Astrocyte of the hippocampus (primary cell): ENCODE measurements around the gene HDAC4.

Experiments used
- DNase-seq: peaks from one replicate; pipeline ENCODE4 v3.0.0; 2011; ENCODE audit warnings: low read depth, low spot score

The HDAC4 gene

DNA sequence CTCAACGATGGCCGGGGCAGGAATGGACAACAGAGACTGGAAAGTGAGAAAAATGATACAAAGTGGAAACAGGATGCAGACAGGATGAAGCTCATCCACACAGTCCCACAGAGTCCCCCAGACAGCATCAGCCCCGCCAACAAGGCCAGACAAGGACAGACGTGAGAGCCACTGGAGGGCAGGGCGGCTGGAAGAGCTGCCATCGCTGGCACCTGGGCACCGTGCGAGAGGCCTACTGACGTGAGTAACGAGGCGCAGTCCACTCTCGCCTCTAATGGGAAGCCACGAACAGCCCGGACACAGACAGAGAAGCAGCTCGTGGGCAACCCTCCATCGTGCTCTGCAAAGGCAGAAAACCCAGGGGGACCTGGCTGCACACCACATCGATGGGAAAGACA lies 17.1 kb downstream of the HDAC4 start:
- DNase-seq, result no peak

DNA sequence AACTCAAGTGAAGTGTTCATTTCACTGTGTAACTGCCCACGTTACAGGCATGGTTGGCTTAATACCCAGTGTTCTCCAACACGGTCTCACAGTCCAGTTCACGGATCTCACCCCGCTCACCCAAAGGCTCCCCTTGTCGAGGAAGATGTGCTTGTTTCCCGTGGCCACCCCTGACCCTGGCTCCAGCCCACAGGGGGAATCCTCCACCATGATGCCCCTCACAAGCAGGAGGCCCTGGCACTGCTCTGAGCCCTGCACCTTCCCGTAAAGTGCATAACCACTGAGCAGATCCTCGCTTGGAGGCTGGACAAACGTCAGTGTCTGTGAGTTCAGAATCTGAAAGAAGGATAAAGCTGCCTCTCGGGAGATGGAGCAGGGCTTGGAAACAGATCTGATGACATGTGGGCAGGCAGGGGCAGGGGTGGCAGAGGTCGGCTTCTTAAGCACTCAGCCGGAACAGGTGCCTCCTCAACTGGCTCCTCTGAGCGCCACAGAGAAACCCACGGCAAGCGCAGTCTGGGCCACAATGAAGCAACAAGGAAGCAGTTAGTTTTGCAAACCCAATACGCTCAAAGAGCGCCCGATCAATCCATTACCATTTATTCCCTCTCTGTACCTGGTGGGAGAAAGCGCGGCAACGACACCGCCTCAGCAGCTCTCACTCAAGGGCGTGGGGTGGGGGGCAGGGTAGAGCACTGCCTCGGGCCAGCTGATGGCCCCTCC lies 17.6 kb downstream of the HDAC4 start:
- no peak for DNase-seq

DNA sequence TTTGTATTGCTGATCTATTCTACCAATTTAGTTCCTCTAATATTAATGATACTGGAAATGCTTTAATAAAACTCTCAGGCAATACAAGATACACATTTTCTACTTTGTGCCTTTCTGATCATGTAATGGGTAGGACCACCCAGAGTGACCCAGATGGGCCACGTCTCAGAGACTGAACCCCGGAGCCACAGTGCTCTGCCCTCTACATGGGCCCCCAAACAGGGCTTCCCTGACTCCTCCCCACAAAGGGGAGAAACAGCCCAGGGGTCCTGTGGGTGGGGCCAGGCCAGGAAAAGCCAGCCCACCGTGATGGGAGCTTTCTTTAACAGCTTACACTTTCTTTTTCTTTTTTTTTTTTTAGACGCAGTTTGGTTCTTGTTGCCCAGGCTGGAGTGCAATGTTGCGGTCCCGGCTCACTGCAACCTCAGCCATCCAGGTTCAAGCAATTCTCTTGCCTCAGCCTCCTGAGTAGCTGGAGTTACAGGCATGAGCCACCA lies 18.4 kb downstream of the HDAC4 start:
- no peak for DNase-seq

DNA sequence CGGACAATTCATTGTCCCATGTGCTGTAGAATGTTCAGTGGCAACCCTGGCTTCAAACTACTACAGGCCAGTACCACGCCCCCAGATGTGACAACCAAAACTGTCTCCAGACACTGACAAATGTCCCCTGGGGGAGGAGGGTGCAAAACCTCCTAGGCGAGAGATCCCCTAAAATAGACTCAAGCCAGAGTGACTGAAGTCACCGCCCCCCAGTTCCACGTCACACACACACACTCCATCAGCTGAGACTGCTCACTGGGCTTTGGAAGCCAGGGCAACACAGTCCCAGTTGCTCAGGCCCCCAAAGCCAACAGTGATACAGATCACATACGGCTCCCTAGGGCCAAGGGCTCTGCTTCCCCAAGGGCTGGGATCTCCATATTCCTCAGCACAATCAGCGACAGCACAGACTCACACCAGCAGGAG lies 19.1 kb downstream of the HDAC4 start:
- DNase-seq, result no peak

DNA sequence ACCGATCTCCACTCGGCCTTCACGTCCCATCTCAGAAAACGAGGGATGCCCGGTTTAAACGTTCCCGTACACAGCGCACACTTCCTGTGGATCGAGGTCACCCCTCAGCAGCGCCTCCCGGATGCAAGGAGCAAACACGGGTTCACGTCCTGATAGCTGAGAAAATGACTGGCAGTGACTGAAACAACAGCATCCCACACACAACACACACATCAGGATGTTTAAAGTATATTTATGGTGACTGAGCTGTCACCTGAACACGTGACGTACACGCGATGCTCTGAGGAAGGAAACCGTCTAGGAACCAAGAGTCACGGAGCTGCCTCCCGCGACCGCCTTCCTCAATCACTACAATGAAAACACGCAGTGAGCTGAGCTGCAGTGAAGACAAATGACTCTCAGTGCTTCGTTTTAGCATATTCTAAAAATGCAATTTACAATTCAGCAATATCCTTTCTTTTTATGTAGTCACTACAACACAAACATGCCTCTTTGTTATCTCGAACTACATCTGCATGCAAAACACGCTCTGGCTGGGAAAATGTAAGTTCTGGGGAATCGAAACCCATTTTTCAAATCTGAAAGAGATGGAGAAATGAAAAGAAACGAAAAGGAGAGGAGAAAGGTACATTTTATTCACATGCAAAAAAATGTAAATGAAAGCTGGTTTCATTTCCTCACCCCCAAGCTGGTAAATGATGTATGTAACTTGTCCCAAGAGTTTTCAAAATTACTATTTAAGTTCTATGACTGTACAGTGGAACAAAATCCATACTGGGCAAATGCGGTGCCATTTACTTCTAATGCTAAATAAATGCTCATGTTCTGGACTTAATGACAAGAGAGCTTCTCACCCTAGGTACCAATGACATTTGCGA lies 19.8 kb downstream of the HDAC4 start:
- peak; percentile 24 for DNase-seq

DNA sequence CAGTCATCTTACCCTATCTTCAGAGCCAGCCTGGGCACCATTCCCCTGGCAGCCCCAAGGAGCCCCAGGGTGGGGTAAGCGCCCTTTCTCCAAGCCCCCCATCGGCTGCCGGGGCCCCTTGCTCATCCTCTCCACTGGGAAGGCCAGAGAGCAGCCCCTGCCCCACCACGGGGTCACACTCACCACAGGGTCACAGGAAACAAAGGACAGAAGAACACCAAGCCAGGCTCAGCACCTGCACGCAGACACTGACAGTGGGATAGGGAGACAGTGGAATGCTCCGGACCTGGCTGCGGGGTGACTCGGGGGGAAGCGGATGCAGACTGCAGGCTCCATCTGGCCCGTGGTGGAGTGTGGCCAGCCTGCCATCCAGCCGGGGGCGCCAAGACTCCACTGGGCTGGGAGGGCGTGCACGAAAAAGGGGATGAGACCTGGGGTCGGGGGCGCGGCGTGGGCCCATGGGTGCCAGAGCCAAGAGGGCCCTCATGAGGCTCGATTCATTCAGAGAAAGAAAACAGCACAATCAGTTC lies 21.1 kb downstream of the HDAC4 start:
- no peak for DNase-seq

DNA sequence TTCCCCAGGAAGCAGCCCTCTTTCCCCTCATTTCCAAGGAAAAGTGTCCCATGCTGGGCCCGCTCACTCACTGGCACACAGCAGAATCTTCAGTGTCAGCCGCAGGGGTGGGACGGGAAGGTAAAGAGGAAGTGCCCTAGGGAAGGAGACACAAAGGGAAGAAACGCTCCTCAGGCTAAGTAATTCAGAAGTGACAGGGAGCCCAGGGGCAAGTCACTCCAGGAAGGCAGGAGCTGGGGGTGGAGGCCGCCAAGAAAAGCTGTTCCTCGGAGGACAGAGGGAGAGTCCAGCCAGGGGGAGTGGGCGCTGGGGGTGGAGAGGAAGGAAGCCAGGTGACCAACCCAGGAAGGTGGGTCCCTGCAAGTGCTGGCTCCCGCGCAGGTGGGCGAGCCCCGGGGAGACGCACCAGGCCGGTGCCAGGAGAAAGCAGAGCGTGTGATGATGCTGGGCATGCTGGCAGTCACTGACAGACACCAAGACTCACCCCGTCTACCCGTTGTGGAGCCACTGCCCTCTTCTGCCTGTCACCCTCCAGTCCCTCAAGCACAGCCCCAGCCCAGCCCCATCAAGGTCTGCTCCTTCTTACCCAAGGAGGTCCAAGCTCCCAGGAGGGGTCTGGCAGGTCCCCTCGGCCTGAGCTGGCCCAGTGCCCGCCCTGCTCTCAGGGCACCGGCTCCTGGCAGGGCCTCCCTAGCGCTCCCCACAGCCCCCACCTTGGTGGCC lies 21.7 kb downstream of the HDAC4 start:
- no peak for DNase-seq

DNA sequence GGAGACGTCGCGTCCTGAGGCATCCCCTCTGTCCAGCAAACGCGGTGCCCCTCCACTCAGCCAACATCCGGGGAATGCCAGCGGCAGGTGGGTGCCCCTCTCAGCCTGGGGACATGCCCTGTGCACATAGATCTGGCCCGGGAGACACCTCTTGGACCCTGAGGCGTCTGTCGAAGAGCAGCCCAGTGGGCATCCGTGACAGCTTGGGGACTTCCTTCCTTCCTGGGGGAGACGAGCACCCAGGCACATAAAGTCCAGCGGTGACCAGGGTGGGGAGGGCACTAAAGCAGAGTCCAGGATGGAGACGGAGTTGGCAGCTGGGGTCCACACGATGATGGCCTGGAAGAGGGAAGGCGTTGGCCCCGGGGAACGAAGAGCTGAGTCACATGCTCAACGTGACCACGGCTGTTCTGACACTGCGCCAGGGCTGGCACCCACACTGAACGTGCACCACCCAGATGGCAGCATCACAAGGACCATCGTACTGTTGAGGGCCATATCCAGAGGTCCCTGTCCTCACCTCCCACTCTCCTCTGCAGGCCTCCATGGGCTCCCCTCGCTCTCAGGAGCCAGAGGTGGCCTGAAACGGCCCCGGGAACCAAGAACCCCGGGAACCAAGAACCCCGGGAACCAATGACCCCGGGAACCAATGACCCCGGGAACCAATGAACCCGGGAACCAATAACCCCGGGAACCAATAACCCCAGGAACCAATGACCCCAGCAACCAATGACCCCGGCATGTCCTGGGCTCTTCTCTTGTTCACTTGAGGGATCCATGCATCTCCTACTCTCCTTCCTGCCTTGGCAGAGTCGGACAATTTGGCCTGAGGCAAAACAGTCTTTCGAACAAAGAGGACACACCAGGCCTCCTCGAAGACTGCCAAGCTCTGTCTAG lies 22.6 kb downstream of the HDAC4 start:
- no peak for DNase-seq

DNA sequence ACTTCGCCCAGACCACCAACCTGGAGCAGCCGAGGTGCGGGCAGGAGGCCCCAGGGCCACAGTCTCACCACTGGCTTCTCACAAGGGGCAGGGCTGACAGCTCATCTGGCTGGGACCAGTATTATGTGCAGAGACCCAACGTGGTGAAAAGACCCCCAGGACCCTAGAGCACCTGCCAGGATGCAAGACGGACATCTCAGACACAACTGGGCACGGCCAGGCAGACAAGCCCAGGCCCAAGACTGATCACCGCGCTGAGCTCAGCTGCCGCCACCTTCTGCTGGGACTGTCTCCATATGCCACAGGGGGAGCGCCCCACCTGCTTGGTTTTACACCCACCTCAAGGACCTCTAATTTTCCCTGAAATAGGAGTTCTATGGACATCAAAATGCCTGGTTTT lies 23.2 kb downstream of the HDAC4 start:
- DNase-seq, result no peak

DNA sequence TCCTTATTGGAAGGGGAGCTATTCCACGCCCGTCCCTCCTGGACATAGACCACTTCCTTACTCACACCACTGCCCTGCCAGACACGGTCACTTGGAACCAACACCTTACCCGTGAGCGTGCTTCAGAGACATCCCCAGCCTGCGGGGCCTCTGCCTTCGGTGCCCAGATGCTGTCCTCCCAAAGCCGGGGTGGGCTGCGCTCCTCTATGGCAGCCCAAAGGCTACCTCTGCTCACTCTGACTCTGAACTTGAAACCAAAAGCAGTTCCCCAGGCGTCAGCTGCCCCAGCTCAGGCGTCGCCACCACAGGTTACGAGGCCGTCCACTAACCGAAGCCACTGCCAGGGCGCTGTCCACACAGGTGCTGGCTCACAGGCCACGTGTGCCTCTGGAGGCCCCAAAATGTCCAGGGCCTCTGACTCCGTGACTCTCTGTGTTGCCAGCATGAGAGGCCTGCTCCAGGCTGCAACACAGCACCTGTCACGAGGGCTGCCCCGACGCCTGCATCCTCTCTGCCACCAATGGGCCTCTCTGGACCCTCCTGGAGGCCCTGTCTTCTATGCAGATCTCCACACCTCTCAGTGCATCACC lies 23.8 kb downstream of the HDAC4 start:
- no peak for DNase-seq

DNA sequence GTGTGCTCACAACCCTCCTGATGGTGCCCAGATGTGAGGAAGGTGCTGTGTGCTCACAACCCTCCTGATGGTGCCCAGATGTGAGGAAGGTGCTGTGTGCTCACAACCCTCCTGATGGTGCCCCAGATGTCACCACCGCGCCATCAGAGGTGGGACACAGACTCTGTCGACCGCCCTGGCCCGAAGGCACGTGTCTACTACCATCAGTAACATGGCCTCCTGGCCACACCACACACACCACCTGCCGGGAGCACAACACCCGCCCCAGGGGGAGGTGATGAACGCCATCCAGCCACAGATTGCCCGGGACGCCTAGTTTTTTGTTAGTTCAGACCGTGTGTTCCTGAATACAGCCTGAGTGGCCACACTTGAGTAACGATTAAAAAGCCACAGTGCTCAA lies 24.5 kb downstream of the HDAC4 start:
- no peak for DNase-seq

DNA sequence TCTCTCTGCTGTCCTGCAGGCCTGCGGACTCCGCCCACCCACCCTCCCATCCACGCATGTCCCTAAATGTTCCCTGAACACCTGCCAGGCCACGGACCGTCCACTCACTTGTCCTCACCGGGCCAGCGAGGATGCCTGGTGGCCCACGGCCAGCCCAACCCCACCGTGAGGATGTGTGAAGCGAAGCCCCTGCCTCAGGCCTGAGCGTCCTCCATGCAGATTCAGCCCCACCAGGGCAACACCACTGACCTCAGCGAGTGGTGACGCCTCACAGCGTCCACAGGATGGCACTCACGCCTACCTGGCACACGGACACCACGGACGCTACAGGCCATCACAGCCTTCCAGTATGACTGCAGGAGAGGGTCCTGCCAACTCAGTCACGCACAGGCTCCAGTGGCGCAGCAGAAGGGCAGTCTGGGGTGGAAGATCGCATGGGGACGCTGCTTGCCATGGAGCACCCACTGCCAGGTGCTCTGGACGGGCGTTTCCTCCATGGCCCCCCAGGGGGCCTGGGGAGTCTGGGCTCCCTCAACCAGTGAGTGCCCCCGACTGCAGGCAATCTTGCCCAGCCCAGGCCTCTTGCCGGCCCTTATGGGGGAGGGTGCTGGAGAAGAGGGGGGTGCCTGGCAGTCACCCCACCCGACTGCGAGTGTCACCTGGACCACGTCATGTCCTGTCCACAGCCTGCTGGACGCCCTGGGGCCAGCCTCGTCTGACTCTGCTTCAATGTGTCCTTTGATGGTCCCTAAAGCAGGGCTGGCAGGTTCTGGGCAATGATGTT lies 25.4 kb downstream of the HDAC4 start:
- DNase-seq, result no peak

DNA sequence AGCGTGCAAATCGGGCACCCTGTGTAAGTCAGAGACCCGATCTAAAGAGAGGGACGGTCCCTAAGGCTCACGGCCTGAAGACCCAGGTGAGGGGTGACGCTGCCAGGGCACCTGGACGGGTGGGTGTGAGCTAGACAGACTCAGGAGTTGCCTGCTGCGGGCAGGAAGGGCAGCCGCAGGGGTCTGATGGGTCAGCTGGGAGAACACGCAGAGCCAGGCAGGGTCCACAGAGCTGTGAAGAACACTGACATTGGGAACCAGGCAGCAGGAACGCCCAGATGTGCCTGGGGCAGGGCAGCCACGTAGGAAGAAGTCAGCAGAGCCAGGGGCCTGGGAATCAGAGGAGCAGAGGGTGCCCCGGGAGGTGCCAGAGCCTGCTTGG lies 25.9 kb downstream of the HDAC4 start:
- no peak for DNase-seq

DNA sequence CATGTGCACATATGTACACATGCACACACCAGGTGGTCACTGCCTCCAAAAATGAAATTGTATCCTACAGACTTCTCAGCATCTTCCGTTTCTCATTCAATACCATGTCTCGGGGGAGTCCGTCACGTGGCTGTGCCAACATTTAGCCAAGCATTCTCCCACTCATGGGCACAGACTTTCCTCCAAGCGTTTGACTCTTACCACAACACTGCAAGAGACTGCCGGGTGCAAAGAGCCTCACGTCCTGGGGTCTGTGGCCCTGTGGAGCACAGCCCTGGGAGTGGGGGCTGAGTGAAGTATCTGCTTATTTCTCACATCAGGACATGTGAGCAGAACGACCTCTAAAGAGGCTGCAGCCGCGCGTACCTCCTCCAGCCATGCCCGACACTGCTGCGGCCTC lies 28.0 kb downstream of the HDAC4 start:
- no peak for DNase-seq

DNA sequence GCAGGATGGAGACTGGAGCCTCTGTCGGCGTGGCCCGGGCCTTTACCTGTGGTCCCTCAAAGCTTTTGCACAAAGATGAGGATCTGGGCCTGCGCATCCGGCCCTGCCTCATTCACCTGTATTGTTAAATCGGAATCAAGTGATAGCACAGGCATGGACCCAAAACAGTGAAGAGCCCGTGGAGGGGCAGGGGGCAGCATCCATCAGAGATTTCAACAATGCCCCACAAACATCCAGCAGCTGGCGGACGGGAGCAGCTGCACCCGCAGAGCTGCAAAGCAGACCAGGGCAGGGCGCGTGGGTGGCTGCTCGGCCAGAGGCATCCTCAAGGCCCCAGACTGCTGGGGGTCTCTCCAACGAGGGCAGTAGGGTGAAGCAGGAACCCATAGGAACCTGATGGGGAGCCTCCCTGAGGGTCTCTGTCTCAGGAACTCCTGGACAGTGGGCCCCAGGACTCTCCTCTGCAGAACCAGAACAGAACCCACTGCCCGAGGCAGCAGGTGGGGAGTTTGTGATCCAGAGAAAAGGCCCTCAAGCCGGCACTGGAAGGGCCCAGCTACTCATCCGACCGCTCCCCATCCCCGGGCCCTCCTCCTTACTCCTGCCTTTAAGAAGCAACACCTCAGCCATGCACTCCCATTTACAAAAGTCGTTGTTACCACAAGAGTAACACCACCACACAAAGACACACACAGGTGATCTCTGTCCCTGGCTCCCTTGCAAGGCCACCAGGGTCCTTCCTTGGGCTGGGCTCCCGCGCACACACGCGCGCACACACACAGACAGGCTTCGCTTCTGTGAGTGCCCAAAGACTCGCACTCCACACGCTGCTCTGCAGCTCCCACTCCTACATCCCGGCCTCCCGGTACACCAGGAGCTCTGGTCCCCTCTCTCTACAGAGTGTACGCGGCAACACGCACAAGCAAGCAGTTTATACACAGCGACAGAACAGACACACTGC lies 28.8 kb downstream of the HDAC4 start:
- no peak for DNase-seq

DNA sequence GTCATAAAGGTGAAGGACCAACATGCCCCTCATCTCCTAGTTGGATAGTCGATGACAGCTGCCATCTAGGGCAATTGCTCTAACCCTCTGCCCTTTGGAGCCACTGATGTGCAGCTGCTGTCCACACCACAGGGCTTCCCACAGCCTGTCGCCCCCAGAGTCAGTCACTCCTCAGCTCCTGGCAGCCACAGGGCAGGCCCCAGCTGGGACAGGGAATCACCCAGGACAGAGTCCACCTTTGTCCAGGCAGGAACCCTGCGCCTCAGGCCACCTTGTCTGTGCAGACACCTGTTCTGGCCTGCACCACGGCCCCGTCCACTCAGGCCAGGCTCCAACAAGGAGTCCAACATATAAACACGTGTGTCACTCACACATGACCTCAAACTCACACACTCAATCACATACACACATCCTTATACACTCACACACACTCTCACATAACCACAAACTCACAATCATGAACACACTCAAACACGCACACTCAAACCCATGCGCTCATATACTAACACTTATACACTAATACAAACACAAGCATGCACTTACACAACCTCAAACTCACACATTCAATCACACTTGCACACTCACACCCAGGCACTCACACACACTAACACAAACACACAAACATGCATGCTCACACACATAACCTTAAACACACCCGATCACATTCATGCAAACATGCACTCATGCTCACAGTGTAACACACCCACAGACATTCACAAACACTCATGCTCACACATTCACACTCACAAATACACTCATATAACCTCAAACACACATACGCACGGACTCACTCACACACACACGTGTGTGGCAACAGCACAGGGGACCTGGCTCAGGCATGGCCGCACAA lies 29.7 kb downstream of the HDAC4 start:
- no peak for DNase-seq

DNA sequence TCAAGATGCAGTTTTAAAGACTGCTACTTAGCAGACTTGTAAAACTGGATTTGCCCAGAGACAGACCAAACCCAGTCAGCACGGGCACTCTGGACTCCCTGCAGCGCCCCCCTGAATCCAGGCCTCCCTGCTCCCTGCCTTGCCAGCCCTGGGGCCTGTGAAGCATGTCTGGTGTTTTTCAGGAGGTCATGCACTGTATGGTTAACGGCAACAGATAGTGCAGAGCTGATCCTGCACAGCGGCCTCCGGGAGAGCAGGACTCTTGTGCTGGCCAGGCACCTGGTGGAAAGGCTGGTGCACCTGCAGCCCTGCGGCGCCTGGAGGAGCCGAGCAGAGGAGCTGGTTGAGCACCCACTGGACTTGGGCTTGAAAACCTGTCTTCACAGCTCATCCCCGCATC lies 30.4 kb downstream of the HDAC4 start:
- DNase-seq, result no peak
